PFSK-1 (cell line): ENCODE results near the gene TNRC18.

Source experiments
- FOXP2 ChIP-seq: optimal IDR thresholded peaks from 2 replicates; pipeline ENCODE3; 2011; ENCODE audit warnings: borderline replicate concordance, control low read depth, inconsistent platforms; ENCODE audit not compliant: insufficient read depth; ENCODE audit errors: extremely low read length, extremely low read depth
- POLR2AphosphoS5 ChIP-seq: IDR thresholded peaks from 2 replicates; pipeline ENCODE4 v1.6.1; 2012; ENCODE audit warnings: low read depth, mild to moderate bottlenecking, control low read depth, low read length, moderate library complexity
- REST ChIP-seq, 2 experiments: IDR thresholded peaks; 2 replicates each; pipeline versions ENCODE4 v1.6.1 to v1.8.0; 2011 to 2012; ENCODE audit warnings: low read depth in 2 of 2, low read length in 2 of 2, control low read depth in 1 of 2, inconsistent platforms in 1 of 2, mild to moderate bottlenecking in 1 of 2, moderate library complexity in 1 of 2; ENCODE audit not compliant: insufficient read depth in 1 of 2
- SIN3A ChIP-seq: IDR thresholded peaks from 2 replicates; pipeline ENCODE4 v1.6.1; 2012; ENCODE audit warnings: mild to moderate bottlenecking, low read length, moderate library complexity, borderline replicate concordance; ENCODE audit not compliant: insufficient read depth
- TAF1 ChIP-seq: IDR thresholded peaks from 2 replicates; pipeline ENCODE4 v1.6.1; 2012; ENCODE audit warnings: low read length, control low read depth, borderline replicate concordance; ENCODE audit not compliant: insufficient read depth

TNRC18 gene

DNA sequence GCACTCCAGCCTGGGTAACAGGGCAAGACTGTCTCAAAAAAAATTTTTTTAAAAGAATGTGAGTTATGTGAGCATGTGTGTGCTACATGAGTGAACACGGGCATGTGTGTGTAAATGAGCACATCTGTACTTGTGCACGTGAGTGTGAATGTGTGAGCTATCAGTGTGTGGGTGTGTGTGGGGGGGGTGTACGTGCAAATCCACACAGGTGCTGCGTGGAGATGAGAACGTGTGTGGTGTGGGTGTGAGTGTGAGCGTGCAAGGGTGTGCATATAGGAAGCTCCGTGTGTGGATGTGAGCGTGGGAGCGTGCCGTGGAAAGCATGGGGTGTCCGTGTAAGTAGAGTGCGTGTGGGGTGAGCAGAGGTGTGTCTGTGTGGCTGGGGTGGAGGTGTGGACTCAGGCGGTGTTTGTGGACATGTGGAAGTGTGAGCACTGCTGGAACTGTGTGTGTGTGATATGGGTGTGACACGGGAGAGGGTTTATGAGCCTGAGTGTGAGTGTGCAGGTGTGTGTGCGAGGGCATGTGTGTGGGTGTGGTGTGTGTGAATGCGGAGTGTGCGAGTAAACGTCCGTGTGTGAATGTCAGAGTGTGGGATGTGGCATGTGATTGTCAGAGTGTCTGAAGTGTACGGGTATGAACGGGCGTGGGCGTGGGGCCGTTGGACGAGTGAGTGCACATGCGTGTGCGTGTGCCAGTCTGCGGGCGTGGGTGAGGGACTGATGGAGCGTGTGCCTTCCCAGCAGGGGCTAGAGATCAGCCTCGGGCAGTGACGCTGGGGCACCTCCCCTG lies 45.9 kb upstream of the TNRC18 start:
- no peak for TF ChIP-seq SIN3A
- TF ChIP-seq TAF1, result no peak
- TF ChIP-seq POLR2AphosphoS5, result no peak
- TF ChIP-seq REST (IDR thresholded peaks at IDR 0.05; ENCODE audit: insufficient read depth in 1 of 2, low read depth in 2 of 2, low read length in 2 of 2), result no peak
- no peak for TF ChIP-seq FOXP2

- TF ChIP-seq POLR2AphosphoS5, result no peak
- TF ChIP-seq REST (IDR thresholded peaks at IDR 0.05; ENCODE audit: insufficient read depth in 1 of 2, low read depth in 2 of 2, low read length in 2 of 2), result no peak
- no peak for TF ChIP-seq SIN3A
- no peak for TF ChIP-seq TAF1
- no peak for TF ChIP-seq FOXP2
Observed at GRCh38 chr7:5467645-5468044, 44.0 kb upstream of the TNRC18 start.

GRCh38 chr7:5466551-5466950 lies 42.9 kb upstream of the TNRC18 start:
- TF ChIP-seq REST (IDR thresholded peaks at IDR 0.05; ENCODE audit: insufficient read depth in 1 of 2, low read depth in 2 of 2, low read length in 2 of 2), result no peak

- TF ChIP-seq SIN3A (no peak), REST (IDR thresholded peaks at IDR 0.05; ENCODE audit: insufficient read depth in 1 of 2, low read depth in 2 of 2, low read length in 2 of 2) (no peak)
Observed at GRCh38 chr7:5463031-5463430, 39.4 kb upstream of the TNRC18 start.

GRCh38 chr7:5462216-5462615 lies 38.6 kb upstream of the TNRC18 start:
- no peak for TF ChIP-seq TAF1
- TF ChIP-seq POLR2AphosphoS5, result no peak
- TF ChIP-seq REST (IDR thresholded peaks at IDR 0.05; ENCODE audit: insufficient read depth in 1 of 2, low read depth in 2 of 2, low read length in 2 of 2), result no peak
- no peak for TF ChIP-seq FOXP2
- no peak for TF ChIP-seq SIN3A
